DOHH2 (cell line): ENCODE results near the gene TNS1.

Experiments used
- H3F3A ChIP-seq: fragments of 200-600 bp; sonication (generic), shearing (Covaris generic); 2 replicates; pipeline ENCODE4 v1.6.0; 2016; ENCODE audit warnings: antibody characterized with exemption, mild to moderate bottlenecking; ENCODE audit not compliant: control insufficient read depth, insufficient read depth
- H3K27ac ChIP-seq: fragments of 200-600 bp; sonication (generic); 2 replicates; pipeline ENCODE4 v1.5.1; 2014; ENCODE audit warnings: low read depth, mild to moderate bottlenecking, low read length, moderate library complexity
- H3K27me3 ChIP-seq: fragments of 200-600 bp; sonication (generic); 2 replicates; pipeline ENCODE4 v1.6.1; 2014; ENCODE audit warnings: mild to moderate bottlenecking, low read length, mixed read lengths; ENCODE audit not compliant: control insufficient read depth
- H3K36me3 ChIP-seq: fragments of 200-600 bp; sonication (generic); 2 replicates; pipeline ENCODE4 v1.6.1; 2014; ENCODE audit warnings: mild to moderate bottlenecking, low read length, moderate library complexity, mixed read lengths; ENCODE audit not compliant: control insufficient read depth
- H3K4me1 ChIP-seq: fragments of 200-600 bp; sonication (generic); 2 replicates; pipeline ENCODE4 v1.6.1; 2014; ENCODE audit warnings: mild to moderate bottlenecking, low read length, mixed read lengths; ENCODE audit not compliant: control insufficient read depth
- H3K4me2 ChIP-seq: fragments of 200-600 bp; sonication (generic); 2 replicates; pipeline ENCODE4 v1.6.0; 2014; ENCODE audit warnings: mild to moderate bottlenecking, low read length, moderate library complexity
- H3K4me3 ChIP-seq: fragments of 200-600 bp; sonication (generic); 2 replicates; pipeline ENCODE4 v1.5.1; 2014; ENCODE audit warnings: mild to moderate bottlenecking, low read length, mixed read lengths
- H3K79me2 ChIP-seq: fragments of 200-600 bp; sonication (generic); 2 replicates; pipeline ENCODE4 v1.6.1; 2014; ENCODE audit warnings: mild to moderate bottlenecking, low read length, mixed read lengths; ENCODE audit not compliant: control insufficient read depth
- H3K9me2 ChIP-seq: fragments of 200-600 bp; sonication (generic); replicated peaks from 2 replicates; pipeline ENCODE4 v1.6.1; 2014; ENCODE audit warnings: mild to moderate bottlenecking, low read length, mixed read lengths; ENCODE audit not compliant: control insufficient read depth
- H3K9me3 ChIP-seq: fragments of 200-600 bp; sonication (generic); 2 replicates; pipeline ENCODE4 v1.6.1; 2014; ENCODE audit warnings: antibody characterized with exemption, low read length, mixed read lengths; ENCODE audit not compliant: control insufficient read depth, insufficient read depth
- H4K20me1 ChIP-seq: fragments of 200-600 bp; sonication (generic); 2 replicates; pipeline ENCODE4 v1.6.0; 2014; ENCODE audit warnings: low read depth, mild to moderate bottlenecking, antibody characterized with exemption, low read length, moderate library complexity; ENCODE audit not compliant: control insufficient read depth, insufficient read depth
- CTCF ChIP-seq: fragments of 200-600 bp; sonication (generic); IDR thresholded peaks from one replicate; pipeline ENCODE4 v1.5.1; 2014; ENCODE audit warnings: antibody characterized with exemption, mild to moderate bottlenecking, low read depth, low read length; ENCODE audit not compliant: poor library complexity, severe bottlenecking
- EZH2phosphoT487 ChIP-seq: fragments of 200-600 bp; sonication (generic); IDR thresholded peaks from 2 replicates; pipeline ENCODE4 v1.6.1; 2017; ENCODE audit warnings: borderline replicate concordance, mild to moderate bottlenecking, antibody characterized with exemption, low read length, moderate library complexity, mixed read lengths

The TNS1 gene

GRCh38 chr2:217820091-217820819 lies 182.5 kb downstream of the TNS1 start:
- no peak for TF ChIP-seq CTCF
- TF ChIP-seq EZH2phosphoT487: no peak
- Histone ChIP-seq H4K20me1 (no peaks in the 10 kb centered on the region), H3K79me2 (no peaks in the 10 kb centered on the region)

GRCh38 chr2:217818293-217818850 lies 184.4 kb downstream of the TNS1 start:
- Histone ChIP-seq H3K4me1 (peaks cover 4% of the 10 kb centered on the region; the same call in 1 of the 2 replicates), H3K79me2 (no peaks in the 10 kb centered on the region), H3K4me2 (no peak overlapping the region), H3K4me3 (no peak overlapping the region), H3F3A (no peaks in the 10 kb centered on the region), H3K9me3 (no peaks in the 10 kb centered on the region), H4K20me1 (no peaks in the 10 kb centered on the region), H3K27ac (no peak overlapping the region), H3K9me2 (no peaks in the 10 kb centered on the region), H3K27me3 (no peaks in the 10 kb centered on the region), H3K36me3 (no peaks in the 10 kb centered on the region)
- no peak for TF ChIP-seq CTCF
- TF ChIP-seq EZH2phosphoT487: no peak

More at GRCh38 chr2:217820091-217820819, 182.5 kb downstream of the TNS1 start:
- Histone ChIP-seq H3F3A (no peaks in the 10 kb centered on the region), H3K4me3 (no peak overlapping the region), H3K36me3 (no peaks in the 10 kb centered on the region), H3K4me1 (peaks cover 4% of the 10 kb centered on the region; the same call in 1 of the 2 replicates), H3K27ac (no peak overlapping the region), H3K4me2 (no peak overlapping the region), H3K9me2 (no peaks in the 10 kb centered on the region), H3K27me3 (no peaks in the 10 kb centered on the region), H3K9me3 (no peaks in the 10 kb centered on the region)

GRCh38 chr2:217817466-217818292 lies 185.1 kb downstream of the TNS1 start:
- Histone ChIP-seq H3K9me3 (no peaks in the 10 kb centered on the region), H3F3A (no peaks in the 10 kb centered on the region), H3K4me1 (peaks cover 4% of the 10 kb centered on the region; the same call in 1 of the 2 replicates), H3K4me3 (no peak overlapping the region), H3K79me2 (no peaks in the 10 kb centered on the region), H3K9me2 (no peaks in the 10 kb centered on the region), H3K36me3 (no peaks in the 10 kb centered on the region), H4K20me1 (no peaks in the 10 kb centered on the region), H3K4me2 (no peak overlapping the region), H3K27ac (no peak overlapping the region), H3K27me3 (no peaks in the 10 kb centered on the region)
- no peak for TF ChIP-seq EZH2phosphoT487
